ENCODE results near the gene TMEM50B.

The TMEM50B gene

DNA sequence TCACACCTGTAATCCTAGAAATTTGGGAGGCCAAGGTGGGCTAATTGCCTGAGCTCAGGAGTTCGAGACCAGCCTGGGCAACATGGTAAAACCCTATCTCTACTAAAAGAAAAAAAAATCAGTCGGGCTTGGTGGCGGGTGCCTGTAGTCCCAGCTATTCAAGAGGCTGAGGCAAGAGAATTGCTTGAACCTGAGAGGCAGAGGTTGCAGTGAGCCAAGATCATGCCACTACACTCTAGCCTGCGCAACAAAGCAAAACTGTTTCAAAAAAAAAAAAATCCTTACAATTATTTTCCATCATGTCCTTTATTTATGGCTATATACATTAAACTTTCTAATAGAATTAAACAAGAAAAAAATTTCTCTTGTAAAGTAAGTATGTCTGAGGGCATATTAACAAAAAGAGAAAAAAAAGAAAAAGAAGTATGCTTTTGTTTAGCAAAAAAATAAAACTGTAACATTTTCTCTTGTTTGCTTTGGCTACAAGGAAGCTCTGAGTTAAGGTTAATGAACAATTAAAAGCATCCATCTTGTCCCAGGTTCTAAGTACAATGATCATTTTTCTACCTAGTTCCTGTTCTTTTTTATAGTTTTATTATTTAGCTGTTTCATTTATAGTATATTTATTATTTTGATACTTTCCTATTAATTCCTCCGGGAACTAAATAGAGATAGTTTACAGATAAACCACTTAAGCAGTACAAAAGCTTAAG is 18.1 kb downstream of the TMEM50B start:
- no peak overlapping the region for H3K4me2 ChIP-seq (ENCODE audit: low read depth, low read length)
- H3K4me3 ChIP-seq (ENCODE audit: low read length) = no peak overlapping the region
- no peaks in the 10 kb centered on the region for H3K4me1 ChIP-seq (ENCODE audit: low read length)
- no peaks in the 10 kb centered on the region for H3K9me2 ChIP-seq (replicated peaks; ENCODE audit: insufficient read depth, low read length)
- no peak overlapping the region for H3K9ac ChIP-seq (ENCODE audit: low read length)
- H3K9me3 ChIP-seq (replicated peaks; ENCODE audit: insufficient read depth, low read length) = no peaks in the 10 kb centered on the region
- no peak overlapping the region for H3K27ac ChIP-seq (ENCODE audit: low read length)
- TF ChIP-seq EZH2phosphoT487 (IDR thresholded peaks at IDR 0.05; ENCODE audit: low read length) (no peak), EZH2 (optimal IDR thresholded peaks at IDR 0.05; ENCODE audit: low read depth, low read length) (no peak)
- TF ChIP-seq, protein P1, sequence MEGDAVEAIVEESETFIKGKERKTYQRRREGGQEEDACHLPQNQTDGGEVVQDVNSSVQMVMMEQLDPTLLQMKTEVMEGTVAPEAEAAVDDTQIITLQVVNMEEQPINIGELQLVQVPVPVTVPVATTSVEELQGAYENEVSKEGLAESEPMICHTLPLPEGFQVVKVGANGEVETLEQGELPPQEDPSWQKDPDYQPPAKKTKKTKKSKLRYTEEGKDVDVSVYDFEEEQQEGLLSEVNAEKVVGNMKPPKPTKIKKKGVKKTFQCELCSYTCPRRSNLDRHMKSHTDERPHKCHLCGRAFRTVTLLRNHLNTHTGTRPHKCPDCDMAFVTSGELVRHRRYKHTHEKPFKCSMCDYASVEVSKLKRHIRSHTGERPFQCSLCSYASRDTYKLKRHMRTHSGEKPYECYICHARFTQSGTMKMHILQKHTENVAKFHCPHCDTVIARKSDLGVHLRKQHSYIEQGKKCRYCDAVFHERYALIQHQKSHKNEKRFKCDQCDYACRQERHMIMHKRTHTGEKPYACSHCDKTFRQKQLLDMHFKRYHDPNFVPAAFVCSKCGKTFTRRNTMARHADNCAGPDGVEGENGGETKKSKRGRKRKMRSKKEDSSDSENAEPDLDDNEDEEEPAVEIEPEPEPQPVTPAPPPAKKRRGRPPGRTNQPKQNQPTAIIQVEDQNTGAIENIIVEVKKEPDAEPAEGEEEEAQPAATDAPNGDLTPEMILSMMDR (IDR thresholded peaks at IDR 0.05; ENCODE audit: low read length) = no peak
- no peaks in the 10 kb centered on the region for H3K79me2 ChIP-seq (ENCODE audit: low read length)
- H2AFZ ChIP-seq (ENCODE audit: low read length) = no peak overlapping the region
- H3K36me3 ChIP-seq (replicated peaks; ENCODE audit: insufficient read depth, low read length) = no peaks in the 10 kb centered on the region
- H3K27me3 ChIP-seq (replicated peaks; ENCODE audit: insufficient read depth, low read length) = no peaks in the 10 kb centered on the region
- DNase-seq = no peak
- no peaks in the 10 kb centered on the region for H3F3A ChIP-seq (ENCODE audit: insufficient read depth, low read length)
- no peaks in the 10 kb centered on the region for H4K20me1 ChIP-seq (ENCODE audit: insufficient read depth, low read length)

DNA sequence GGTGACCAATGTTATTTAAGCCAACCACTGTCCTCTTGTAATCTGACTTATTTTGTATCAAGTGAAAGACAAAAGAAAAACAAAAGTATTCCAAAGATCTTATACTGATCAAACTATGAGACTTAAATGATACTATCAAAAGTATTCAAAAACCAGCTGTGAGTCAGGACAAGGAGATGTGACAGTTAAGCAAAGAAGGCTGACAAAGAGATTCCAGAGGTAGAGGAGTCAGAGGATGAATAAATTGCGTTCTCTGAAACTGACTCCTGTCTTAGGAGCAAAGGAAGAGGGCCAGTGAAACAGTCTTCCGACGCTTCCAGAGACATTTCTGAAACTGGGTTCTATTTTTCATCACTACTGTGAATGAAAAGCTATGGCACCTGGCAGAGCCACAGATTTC is 20.9 kb downstream of the TMEM50B start:
- H2AFZ ChIP-seq (ENCODE audit: low read length) = no peak overlapping the region
- no peak for DNase-seq
- H3K4me3 ChIP-seq (ENCODE audit: low read length) = no peak overlapping the region
- no peaks in the 10 kb centered on the region for H4K20me1 ChIP-seq (ENCODE audit: insufficient read depth, low read length)
- no peaks in the 10 kb centered on the region for H3K4me1 ChIP-seq (ENCODE audit: low read length)
- TF ChIP-seq EZH2phosphoT487 (IDR thresholded peaks at IDR 0.05; ENCODE audit: low read length) (no peak), EZH2 (optimal IDR thresholded peaks at IDR 0.05; ENCODE audit: low read depth, low read length) (no peak)
- TF ChIP-seq, protein P1 (IDR thresholded peaks at IDR 0.05; ENCODE audit: low read length) = no peak
- H3K9me3 ChIP-seq (replicated peaks; ENCODE audit: insufficient read depth, low read length) = no peaks in the 10 kb centered on the region
- H3F3A ChIP-seq (ENCODE audit: insufficient read depth, low read length) = no peaks in the 10 kb centered on the region
- no peaks in the 10 kb centered on the region for H3K27me3 ChIP-seq (replicated peaks; ENCODE audit: insufficient read depth, low read length)
- no peak overlapping the region for H3K9ac ChIP-seq (ENCODE audit: low read length)
- H3K9me2 ChIP-seq (replicated peaks; ENCODE audit: insufficient read depth, low read length) = no peaks in the 10 kb centered on the region
- H3K4me2 ChIP-seq (ENCODE audit: low read depth, low read length) = no peak overlapping the region
- no peaks in the 10 kb centered on the region for H3K79me2 ChIP-seq (ENCODE audit: low read length)
- no peak overlapping the region for H3K27ac ChIP-seq (ENCODE audit: low read length)
- no peaks in the 10 kb centered on the region for H3K36me3 ChIP-seq (replicated peaks; ENCODE audit: insufficient read depth, low read length)

DNA sequence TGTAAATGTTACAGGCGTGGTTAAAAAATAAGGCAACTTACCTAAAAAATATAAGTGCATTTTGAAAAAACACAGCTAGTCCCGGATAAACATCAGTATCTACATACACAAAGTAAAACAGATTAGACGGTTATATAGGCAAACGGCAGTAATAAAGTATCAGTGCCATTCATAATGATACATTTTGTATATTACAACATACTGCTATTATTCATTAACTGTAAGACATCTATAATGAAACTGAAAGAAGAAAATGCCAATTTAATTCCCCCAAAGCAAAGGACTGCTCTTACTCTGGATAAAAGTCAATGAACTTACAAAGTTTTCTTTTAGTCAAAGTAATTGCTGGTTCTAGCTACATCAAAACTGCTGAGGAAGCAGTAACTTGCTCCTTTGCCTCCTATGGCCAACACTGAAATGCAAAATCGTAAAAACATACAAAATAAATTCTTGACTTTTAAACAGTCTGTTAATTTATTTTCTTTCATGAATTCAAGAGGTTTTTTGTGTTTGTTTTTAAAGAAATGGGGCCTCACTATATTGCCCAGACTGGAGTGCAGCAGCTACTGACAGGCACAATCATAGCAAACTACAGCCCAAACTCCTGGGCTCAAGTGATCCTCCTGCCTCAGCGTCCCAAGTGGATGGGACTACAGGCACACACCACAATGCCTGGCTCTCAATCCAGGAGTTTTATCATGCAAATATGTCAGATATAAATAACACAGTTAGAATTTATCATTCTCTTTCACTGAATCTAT is 23.9 kb downstream of the TMEM50B start:
- no peaks in the 10 kb centered on the region for H3K36me3 ChIP-seq (replicated peaks; ENCODE audit: insufficient read depth, low read length)
- no peaks in the 10 kb centered on the region for H3K27me3 ChIP-seq (replicated peaks; ENCODE audit: insufficient read depth, low read length)
- H3K9me2 ChIP-seq (replicated peaks; ENCODE audit: insufficient read depth, low read length) = no peaks in the 10 kb centered on the region
- no peaks in the 10 kb centered on the region for H3K4me1 ChIP-seq (ENCODE audit: low read length)
- TF ChIP-seq EZH2 (optimal IDR thresholded peaks at IDR 0.05; ENCODE audit: low read depth, low read length) (no peak), EZH2phosphoT487 (IDR thresholded peaks at IDR 0.05; ENCODE audit: low read length) (no peak)
- TF ChIP-seq, protein P1 (IDR thresholded peaks at IDR 0.05; ENCODE audit: low read length) = no peak
- H3K79me2 ChIP-seq (ENCODE audit: low read length) = no peaks in the 10 kb centered on the region
- DNase-seq = no peak
- no peak overlapping the region for H3K4me3 ChIP-seq (ENCODE audit: low read length)
- no peaks in the 10 kb centered on the region for H3K9me3 ChIP-seq (replicated peaks; ENCODE audit: insufficient read depth, low read length)
- no peak overlapping the region for H3K4me2 ChIP-seq (ENCODE audit: low read depth, low read length)
- no peak overlapping the region for H3K9ac ChIP-seq (ENCODE audit: low read length)
- no peaks in the 10 kb centered on the region for H4K20me1 ChIP-seq (ENCODE audit: insufficient read depth, low read length)
- no peaks in the 10 kb centered on the region for H3F3A ChIP-seq (ENCODE audit: insufficient read depth, low read length)
- no peak overlapping the region for H3K27ac ChIP-seq (ENCODE audit: low read length)
- H2AFZ ChIP-seq (ENCODE audit: low read length) = no peak overlapping the region
